NOMO-1 treated with dmso at 0.1 percent for 144 hours (cell line): ENCODE data around the gene RCC2.
A peak's percentile ranks its signal among the peaks of the same experiment; 100 is the strongest.
"Not testable (repeated sequence)": the region's sequence is repeated elsewhere in the genome, so short reads cannot be mapped to it uniquely, and the experiment has no call there.

Experiments
- DNase-seq: peaks from one replicate; lab custom pipeline; 2025; ENCODE audit not compliant: unreplicated experiment; lab: John Stamatoyannopoulos, UW

Gene RCC2

GRCh38 chr1:17422461-17422860, 17.0 kb downstream of the RCC2 start:
- DNase-seq: no peak

DNA sequence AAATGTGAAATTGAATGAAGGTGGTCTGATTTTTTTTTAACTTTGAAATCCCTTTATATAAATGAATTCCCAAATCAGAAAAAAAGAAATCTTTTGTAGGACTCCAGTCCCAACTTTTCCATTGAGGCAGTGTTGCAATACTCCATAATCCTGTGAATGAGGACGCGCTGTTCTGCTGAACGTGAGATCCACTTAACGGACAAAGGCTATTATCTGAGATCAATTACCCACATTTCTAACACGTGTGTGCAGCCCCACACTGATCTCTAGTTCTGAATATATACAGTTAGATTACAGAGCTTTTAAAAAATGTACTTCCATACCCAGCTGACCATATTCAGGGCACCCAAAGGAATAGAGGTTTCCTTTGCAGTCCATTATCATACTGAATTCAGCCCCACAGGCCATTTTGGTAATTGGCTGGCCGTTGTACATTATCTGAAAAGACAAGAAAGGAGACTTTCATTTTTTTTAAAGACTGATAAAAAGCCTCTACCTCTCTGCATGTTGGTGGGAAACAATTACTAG, 19.0 kb downstream of the RCC2 start:
- DNase-seq: no peak

GRCh38 chr1:17419626-17420328, 19.7 kb downstream of the RCC2 start:
- DNase-seq: no peak

DNA sequence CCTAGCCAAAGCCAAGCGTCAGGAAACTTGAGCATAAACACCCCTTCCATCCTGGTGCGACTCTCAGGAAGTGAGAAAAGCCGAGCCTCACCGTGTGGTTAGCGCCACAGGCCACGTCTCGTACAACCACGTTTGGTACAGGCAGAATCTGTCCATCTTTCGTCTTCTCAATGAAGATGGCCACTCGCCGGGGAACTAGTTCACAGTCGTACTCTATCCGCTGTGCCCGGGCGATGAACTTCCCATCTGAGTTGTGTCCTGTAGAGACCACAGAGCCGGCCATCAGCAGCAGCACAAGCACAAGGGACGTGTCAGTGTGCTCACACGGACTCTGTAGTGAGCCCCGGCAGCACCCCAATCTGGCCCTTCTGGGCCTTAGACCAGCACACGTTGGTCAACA, 23.1 kb downstream of the RCC2 start:
- no peak for DNase-seq

- DNase-seq: no peak
These were observed 25.5 kb downstream of the RCC2 start for GRCh38 chr1:17414022-17414421.

DNA sequence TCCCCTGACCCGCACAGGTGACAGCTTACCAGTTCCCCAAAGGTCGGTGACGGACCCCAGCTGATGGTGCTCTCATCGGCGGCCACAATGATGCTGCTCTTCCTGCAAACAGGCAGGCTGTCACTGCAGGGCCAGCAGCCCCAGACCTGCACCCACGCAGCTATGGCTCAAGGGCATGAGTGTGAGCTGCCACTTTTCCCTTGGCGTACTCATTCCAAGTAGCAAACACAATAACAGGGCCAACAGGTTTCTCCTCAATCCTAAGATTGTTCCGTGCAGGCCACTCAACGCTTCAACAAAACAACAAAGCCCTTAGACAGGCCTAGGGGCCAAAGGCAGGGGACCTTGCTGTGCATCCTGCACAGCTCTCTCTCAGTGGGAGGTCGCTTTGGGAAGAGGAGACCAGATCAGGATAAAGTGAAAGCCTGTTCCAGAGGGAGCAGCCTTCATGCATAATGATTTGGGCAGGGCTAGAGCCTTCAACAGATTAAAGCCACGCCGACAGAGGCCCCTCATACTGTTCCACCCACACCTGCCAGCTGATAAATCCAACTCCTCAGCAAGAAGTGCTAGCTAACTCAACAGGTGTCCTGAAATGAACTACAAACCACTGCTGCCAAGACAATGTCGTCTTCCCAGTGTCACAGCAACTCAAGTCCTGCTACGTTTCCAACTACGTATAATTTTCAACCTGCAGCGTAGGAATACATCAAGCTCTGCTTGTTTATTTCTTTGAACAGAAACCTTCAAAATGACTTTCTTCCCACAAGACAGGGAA, 27.2 kb downstream of the RCC2 start:
- DNase-seq: no peak

DNA sequence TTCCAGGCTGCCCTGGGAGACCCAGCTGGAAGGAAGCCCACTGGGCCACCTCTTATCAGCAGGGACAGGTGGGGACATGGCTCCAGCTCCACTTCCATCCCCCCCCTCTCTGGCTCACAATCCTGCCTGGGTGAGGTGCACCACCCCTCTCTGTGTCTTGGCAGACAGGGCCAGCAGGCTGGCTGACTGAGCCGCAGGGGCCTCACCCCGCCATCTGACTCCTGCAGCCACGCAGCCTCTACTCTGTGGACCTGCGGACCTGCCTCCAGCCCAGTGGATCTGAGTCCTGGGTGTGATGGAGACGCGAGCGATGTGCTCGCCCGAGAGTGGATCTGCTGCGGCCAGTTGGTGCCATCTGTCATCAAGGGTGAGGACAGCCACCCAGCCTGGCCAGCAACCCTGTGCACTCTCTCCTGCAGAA, 30.1 kb downstream of the RCC2 start:
- no peak for DNase-seq

DNA sequence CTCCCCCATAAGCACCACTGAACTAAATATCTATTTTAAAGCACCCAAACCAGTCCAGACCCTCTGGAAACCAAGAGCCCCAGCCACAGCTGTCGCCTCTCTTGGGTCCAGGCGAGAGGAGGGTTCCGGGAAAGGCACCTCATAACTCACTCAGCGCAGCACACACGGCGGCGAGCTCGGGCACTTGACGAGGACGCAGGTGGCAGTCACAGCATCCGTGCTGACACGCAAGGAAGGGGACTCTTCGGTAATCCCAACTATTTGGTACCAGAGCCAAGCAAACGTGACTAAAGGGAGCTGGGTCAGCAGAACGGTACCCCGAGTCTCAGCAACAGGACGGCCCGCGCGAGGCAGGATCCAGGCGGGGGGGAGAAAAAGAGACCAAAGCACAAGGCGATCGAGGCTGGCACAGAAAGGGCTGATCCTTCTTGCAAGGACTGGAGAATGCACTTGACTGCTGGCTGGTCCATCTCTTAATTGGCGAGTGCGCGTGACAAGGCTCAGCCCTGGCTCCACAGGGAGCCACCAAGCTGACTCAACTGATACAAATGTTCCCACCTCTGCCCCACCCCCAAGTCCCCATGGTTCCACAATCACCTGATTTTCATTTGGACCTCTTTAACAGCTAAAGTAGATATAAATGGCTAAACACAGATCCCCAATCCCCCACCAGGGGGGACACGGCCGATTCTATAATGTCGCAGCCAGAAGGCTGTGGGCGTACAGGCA, 31.5 kb downstream of the RCC2 start:
- not testable (repeated sequence) for DNase-seq

DNA sequence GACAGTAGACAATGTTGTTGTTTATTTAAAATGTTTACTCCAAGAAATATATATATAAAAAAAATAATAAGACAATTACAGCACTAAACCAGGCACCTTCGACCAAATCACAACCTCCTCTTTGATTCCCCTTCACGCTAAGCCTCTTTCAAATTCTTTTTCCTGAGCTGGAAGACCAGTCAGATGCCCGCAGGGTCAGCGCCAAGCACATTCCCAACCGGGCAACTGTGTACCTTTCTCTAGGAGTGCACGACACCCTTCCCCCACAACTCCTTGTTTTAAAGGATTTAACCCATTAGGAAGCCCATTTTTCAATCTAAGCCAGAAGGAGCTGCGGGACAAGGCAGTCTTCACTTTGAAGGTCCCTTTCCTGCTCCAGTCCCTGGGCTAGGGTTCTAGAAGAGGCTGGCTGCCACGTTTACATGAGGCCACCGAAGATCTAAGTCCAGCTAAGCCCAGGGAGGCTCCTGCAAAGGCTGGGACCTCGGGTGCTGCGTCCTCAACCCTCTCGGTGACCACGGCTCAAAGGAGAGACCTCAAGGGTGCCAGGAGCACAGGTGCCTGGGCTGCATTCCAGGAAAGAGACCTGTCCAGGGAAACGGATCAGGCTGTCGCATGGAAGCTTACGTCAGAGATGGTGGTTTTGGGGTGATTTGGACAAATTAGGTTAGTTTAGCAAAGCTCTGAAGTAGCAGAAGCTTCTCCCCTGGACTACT, 32.6 kb downstream of the RCC2 start:
- not testable (repeated sequence) for DNase-seq

DNA sequence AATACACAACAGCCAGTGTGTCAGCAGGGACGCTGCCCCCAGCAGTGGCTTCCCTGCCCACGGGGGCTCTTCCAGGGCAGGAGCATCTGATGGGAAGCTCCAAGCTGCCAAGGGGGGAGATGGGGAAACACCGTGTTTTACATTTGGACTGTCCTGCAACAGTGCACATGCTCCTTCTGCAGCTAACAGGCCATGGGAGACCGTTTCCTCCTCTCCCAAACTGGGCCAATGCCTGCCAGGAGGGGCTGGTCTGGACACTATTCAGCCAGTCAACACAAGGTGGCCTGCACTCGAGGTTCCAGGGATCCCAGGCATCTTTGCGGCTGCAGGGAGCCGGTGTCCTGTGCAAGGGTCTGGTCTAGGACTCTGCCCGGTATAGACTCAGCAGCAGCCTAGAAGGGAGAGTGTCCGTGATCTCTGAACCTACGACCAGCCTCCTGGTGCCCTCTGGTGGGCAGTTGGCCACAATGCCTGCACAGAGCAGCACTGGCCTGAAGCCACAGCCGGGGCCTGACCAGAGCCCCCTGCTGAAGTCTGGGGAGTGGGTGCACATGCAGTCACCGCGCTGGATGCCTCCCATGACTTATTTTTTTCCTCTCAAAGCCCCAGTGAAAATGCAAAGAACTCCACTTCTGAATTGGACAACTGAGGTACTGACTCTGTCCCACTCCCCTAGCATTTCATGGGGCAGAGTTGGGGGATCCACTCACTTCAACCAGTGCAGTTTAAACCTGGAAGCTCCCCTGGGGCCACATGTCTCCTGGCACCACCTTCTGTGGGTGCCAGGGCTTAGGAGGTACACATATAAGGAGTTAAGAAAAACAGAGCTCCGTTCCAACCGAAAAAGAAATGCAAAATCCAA, 33.3 kb downstream of the RCC2 start:
- peak; percentile 28 for DNase-seq

DNA sequence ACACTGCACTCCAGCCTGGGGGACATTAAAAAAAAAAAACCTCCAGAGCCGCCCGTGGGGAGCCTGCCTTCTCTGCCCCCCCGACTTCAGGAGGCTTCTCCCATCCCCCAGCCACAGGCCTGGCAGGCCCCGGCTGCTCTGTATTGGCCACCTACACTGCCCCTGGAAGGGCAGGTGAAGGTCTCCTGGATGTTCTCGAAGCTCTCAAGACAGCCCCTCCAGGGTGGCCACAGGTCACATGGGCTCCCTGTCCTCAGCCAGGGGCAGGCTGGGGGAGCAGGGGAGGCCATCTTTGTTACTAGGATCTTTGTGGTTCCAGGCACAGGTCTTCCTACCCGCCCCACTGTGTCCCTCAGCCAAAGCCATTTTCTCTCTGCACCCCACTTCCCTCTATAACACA, 34.7 kb downstream of the RCC2 start:
- no peak for DNase-seq

DNA sequence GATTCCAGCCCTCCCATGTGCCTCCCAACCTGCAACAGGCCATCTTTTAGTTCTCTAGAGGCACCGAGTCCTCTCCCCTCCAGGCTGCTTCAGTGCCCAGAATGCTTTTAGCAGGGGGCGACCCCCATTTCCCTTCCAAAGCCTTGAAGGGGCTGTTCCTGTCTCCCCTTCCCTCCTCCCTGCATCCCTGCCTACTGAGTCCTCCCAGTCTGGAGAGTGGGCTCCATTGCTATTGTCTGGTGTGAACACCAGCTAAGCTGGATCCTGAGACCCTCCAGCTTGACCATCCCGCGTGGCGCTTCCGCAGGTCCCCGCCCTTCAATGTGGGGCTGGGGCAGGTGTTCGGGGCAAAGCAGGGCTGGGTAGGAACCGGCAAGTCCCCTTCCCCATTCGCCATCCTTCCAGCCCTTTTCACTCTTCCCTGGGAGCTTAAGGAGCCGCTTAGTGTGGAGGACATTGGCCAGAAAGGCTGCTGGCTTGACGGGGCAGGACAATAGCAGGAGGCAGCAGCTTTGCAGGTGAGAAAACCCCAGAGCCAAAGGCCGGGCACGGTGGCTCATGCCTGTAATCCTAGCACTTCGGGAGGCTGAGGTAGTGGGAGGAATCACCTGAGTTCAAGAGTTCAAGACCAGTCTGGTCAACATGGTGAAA, 35.3 kb downstream of the RCC2 start:
- no peak for DNase-seq

GRCh38 chr1:17403081-17403480, 36.4 kb downstream of the RCC2 start:
- no peak for DNase-seq

GRCh38 chr1:17401841-17402240, 37.6 kb downstream of the RCC2 start:
- DNase-seq: no peak

DNA sequence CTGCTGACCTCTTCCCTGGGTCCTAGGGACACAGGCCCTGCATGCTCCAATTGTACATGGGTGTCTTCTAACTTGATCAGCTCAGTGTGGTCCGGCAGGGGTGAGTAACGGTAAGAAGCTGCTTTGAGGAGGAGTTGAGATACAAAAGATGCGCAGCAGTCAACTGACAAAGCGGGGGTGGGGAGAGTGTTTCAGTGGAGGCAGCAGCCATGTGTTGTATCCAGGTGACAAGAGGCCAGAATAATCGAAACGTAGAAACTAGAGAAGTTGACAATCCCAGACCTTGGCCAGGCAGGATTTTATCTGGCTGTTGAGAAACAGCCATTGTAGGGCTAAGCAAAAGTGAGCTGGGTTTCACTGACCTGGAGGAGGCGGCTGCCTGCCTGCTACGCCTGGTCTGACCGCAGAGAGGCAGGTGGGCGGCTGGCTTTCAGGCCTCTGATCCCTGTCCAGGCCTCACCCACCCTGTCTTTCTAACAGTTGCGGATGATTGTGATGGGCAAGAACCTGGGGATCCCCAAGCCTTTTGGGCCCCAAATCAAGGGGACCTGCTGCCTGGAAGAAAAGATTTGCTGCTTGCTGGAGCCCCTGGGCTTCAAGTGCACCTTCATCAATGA, 38.6 kb downstream of the RCC2 start:
- no peak for DNase-seq

DNA sequence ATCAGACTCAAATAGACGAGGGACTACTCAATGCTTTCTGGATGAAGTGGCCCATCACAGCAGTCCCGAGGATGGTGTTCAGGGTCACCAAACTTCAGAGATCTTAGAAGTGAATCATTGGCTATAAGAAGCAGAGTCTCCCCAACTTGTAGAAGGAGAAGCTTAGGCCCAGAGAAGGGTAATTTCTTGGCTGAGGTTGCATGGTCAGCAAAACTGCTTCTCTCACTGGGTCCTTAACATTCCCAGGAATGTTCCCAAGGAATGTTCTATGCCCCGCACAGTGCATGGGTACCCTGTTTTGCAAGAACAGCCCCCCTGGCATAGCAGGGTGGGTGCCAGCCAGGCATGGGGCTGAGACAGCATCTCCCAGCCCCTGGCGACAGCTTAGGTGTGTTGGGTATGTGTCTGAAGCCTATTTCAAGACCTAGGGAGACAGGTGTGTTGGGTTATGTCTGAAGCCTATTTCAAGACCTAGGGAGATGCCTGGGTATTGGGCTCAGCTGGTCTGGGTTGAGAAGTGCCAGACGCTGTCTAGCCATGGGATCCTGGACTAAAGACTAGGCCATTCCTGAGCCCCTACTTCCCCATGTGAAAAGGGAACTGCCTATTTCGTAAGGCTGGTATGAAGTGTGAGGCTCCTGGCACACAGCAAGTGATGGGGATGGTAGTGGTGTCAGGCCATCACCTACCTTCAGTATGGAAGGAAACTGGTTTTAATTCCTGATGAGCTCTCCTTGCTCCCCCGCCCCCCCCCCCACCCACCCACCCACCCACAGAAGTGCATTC, 41.4 kb downstream of the RCC2 start:
- DNase-seq: peak; percentile 7

GRCh38 chr1:17393230-17393629, 46.2 kb downstream of the RCC2 start:
- DNase-seq: peak; percentile 21

DNA sequence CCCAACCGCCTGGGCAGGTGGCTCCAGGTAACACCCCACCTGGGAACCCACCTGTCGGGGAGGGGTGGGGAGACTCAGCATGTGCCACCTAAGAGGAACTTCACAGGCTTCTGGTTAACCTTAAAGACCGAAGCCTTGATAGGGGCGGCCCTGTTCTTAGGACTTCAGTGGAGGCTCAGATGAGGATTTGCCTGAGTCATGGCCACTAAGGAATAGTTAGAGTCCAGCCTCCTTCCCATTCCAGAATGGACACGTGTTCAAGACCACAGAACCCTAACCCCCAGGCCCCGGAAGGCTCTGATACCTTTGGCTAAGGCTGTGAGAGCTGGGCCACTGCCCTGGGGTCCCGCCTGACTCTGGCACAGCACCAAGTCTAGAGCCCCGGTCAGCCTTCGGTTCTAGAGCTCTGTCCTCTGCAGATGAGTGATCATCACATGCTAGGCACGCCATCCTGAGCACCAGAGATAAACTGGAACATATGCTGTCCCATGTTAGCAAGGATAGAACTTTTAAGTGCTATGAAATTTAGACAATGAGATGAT, 47.2 kb downstream of the RCC2 start:
- DNase-seq: no peak
